ENCODE results near the gene TNFRSF12A. TPM values are rescaled to one million over a fixed set of nuclear protein-coding genes. Genes with fewer than 3 reads are reported as not detected.
"Not testable (repeated sequence)": the region's sequence is repeated elsewhere in the genome, so short reads cannot be mapped to it uniquely, and the experiment has no call there.

The TNFRSF12A gene
- total and polyA plus RNA-seq, 4 experiments from 2014 or later, result 0.33 to 1.0 (median 0.58) TPM

GRCh38 chr16:3051494-3051893 is 31.3 kb downstream of the TNFRSF12A start:
- Mint-ChIP-seq H3K4me3 (no peak overlapping the region), H3K9me3 (no peaks in the 10 kb centered on the region), H3K27me3 (peaks cover 0 to 3% of the 10 kb centered on the region in 2 donors), H3K27ac (peak overlapping the region in 2 of 7 donors; percentile 14 to 35), H3K36me3 (peaks cover 4 to 16% of the 10 kb centered on the region in 2 donors), H3K4me1 (peaks cover 29 to 56% (median 37%) of the 10 kb centered on the region in 4 donors)
- H3K9me3 ChIP-seq (ENCODE audit: control insufficient read depth in 1 of 2, low read length in 2 of 2), result no peaks in the 10 kb centered on the region
- no peaks in the 10 kb centered on the region for H3K36me3 ChIP-seq (ENCODE audit: insufficient read depth, low read length)
- H3K4me3 ChIP-seq (ENCODE audit: low read length in 2 of 2), result no peak overlapping the region
- no peak overlapping the region for H3K27ac ChIP-seq (ENCODE audit: low read depth, low read length)
- DNase-seq, result no peak
- CTCF ChIA-PET (ENCODE audit: partially characterized antibody), result interaction anchor here (1.1 to 2.1 kb wide), 4 partner anchors 20 to 79 kb away, joined by 3 to 11 read pairs (median 7); no protein-coding TSS in a partner anchor
- POLR2A ChIA-PET (ENCODE audit: partially characterized antibody), result interaction anchor here (0.6 to 2.0 kb wide), 11 partner anchors 9 to 120 kb away, joined by 3 to 7 read pairs (median 4); partner anchors contain the start of genes IL32 and ZNF213
- H3K27me3 ChIP-seq (ENCODE audit: insufficient read depth, low read length), result peaks cover 8% of the 10 kb centered on the region
- peaks cover 26% of the 10 kb centered on the region for H3K4me1 ChIP-seq (ENCODE audit: insufficient read depth, low read length)
- intact Hi-C loops (cut with micrococcal nuclease), result no loop called here

GRCh38 chr16:3052571-3053329 is 32.6 kb downstream of the TNFRSF12A start:
- DNase-seq; H3K27ac Mint-ChIP-seq; H3K9me3 Mint-ChIP-seq; intact Hi-C loops (cut with micrococcal nuclease); H3K27me3 Mint-ChIP-seq; H3K27ac ChIP-seq (ENCODE audit: low read depth, low read length); H3K4me3 Mint-ChIP-seq; H3K9me3 ChIP-seq (ENCODE audit: control insufficient read depth in 1 of 2, low read length in 2 of 2); POLR2A ChIA-PET (ENCODE audit: partially characterized antibody); H3K4me3 ChIP-seq (ENCODE audit: low read length in 2 of 2); H3K27me3 ChIP-seq (ENCODE audit: insufficient read depth, low read length); H3K36me3 ChIP-seq (ENCODE audit: insufficient read depth, low read length): not testable (repeated sequence)
- H3K4me1 ChIP-seq (ENCODE audit: insufficient read depth, low read length), result peaks cover 33% of the 10 kb centered on the region
- CTCF ChIA-PET (ENCODE audit: partially characterized antibody), result interaction anchor here (1.7 kb wide), 1 partner anchor 21 kb away, joined by 7 read pairs; no protein-coding TSS in a partner anchor
- peaks cover 31 to 69% (median 45%) of the 10 kb centered on the region in 4 donors for H3K4me1 Mint-ChIP-seq
- H3K36me3 Mint-ChIP-seq, result peaks cover 4 to 20% of the 10 kb centered on the region in 2 donors

- DNase-seq; H3K27ac ChIP-seq (ENCODE audit: low read depth, low read length); CTCF ChIA-PET (ENCODE audit: partially characterized antibody); H3K4me3 Mint-ChIP-seq; H3K9me3 ChIP-seq (ENCODE audit: control insufficient read depth in 1 of 2, low read length in 2 of 2); intact Hi-C loops (cut with micrococcal nuclease); H3K9me3 Mint-ChIP-seq; H3K27me3 ChIP-seq (ENCODE audit: insufficient read depth, low read length); H3K36me3 ChIP-seq (ENCODE audit: insufficient read depth, low read length); H3K4me3 ChIP-seq (ENCODE audit: low read length in 2 of 2); POLR2A ChIA-PET (ENCODE audit: partially characterized antibody); H3K27me3 Mint-ChIP-seq: not testable (repeated sequence)
- peaks cover 38% of the 10 kb centered on the region for H3K4me1 ChIP-seq (ENCODE audit: insufficient read depth, low read length)
- Mint-ChIP-seq H3K36me3 (peaks cover 4 to 20% of the 10 kb centered on the region in 2 donors), H3K27ac (peak overlapping the region in 2 of 7 donors; percentile 3 to 55), H3K4me1 (peaks cover 29 to 66% (median 43%) of the 10 kb centered on the region in 4 donors)
Measured at GRCh38 chr16:3053330-3053710, 33.2 kb downstream of the TNFRSF12A start.

GRCh38 chr16:3054965-3055733 is 35.0 kb downstream of the TNFRSF12A start:
- Mint-ChIP-seq H3K27me3 (no peaks in the 10 kb centered on the region), H3K4me1 (peaks cover 35 to 72% (median 48%) of the 10 kb centered on the region in 4 donors), H3K27ac (peak overlapping the region; percentile 50 to 95 (median 85)), H3K36me3 (peaks cover 4 to 25% of the 10 kb centered on the region in 2 donors), H3K4me3 (peak overlapping the region; percentile 60 to 90 (median 65)), H3K9me3 (no peaks in the 10 kb centered on the region)
- Histone ChIP-seq H3K27me3 (ENCODE audit: insufficient read depth, low read length) (no peaks in the 10 kb centered on the region), H3K4me3 (ENCODE audit: low read length in 2 of 2) (no peak overlapping the region), H3K27ac (ENCODE audit: low read depth, low read length) (peak overlapping the region; percentile 10), H3K9me3 (ENCODE audit: control insufficient read depth in 1 of 2, low read length in 2 of 2) (no peaks in the 10 kb centered on the region), H3K4me1 (ENCODE audit: insufficient read depth, low read length) (peaks cover 47% of the 10 kb centered on the region), H3K36me3 (ENCODE audit: insufficient read depth, low read length) (no peaks in the 10 kb centered on the region)
- intact Hi-C loops (cut with micrococcal nuclease), result no loop called here
- DNase-seq, result no peak
- POLR2A ChIA-PET (ENCODE audit: partially characterized antibody), result interaction anchor here (0.8 to 6.7 kb wide), 7 partner anchors 8 to 79 kb away, joined by 3 to 129 read pairs (median 5); no protein-coding TSS in a partner anchor
- CTCF ChIA-PET (ENCODE audit: partially characterized antibody), result interaction anchor here (0.7 to 12.6 kb wide), 5 partner anchors 24 to 113 kb away, joined by 3 to 362 read pairs (median 4); partner anchors contain the start of gene ZNF213

GRCh38 chr16:3055734-3056115 is 35.6 kb downstream of the TNFRSF12A start:
- Mint-ChIP-seq H3K4me3 (peak overlapping the region in 5 of 8 donors; percentile 60 to 90 (median 66)), H3K27ac (peak overlapping the region in 6 of 7 donors; percentile 25 to 95 (median 70)), H3K36me3 (peaks cover 4 to 25% of the 10 kb centered on the region in 2 donors), H3K4me1 (peaks cover 37 to 72% (median 50%) of the 10 kb centered on the region in 4 donors)
- H3K4me3 ChIP-seq (ENCODE audit: low read length in 2 of 2); intact Hi-C loops (cut with micrococcal nuclease); H3K9me3 ChIP-seq (ENCODE audit: control insufficient read depth in 1 of 2, low read length in 2 of 2); H3K36me3 ChIP-seq (ENCODE audit: insufficient read depth, low read length); H3K9me3 Mint-ChIP-seq; H3K27me3 ChIP-seq (ENCODE audit: insufficient read depth, low read length); DNase-seq; H3K27me3 Mint-ChIP-seq: not testable (repeated sequence)
- ChIA-PET POLR2A (ENCODE audit: partially characterized antibody) (interaction anchor here (0.9 to 6.7 kb wide), 8 partner anchors 8 to 72 kb away, joined by 3 to 129 read pairs (median 4); partner anchors contain the start of gene MMP25), CTCF (ENCODE audit: partially characterized antibody) (interaction anchor here (0.7 to 12.6 kb wide), 4 partner anchors 46 to 112 kb away, joined by 3 to 362 read pairs (median 4); partner anchors contain the start of gene ZNF213)
- peak overlapping the region; percentile 10 for H3K27ac ChIP-seq (ENCODE audit: low read depth, low read length)
- H3K4me1 ChIP-seq (ENCODE audit: insufficient read depth, low read length), result peaks cover 52% of the 10 kb centered on the region

GRCh38 chr16:3056336-3057180 is 36.4 kb downstream of the TNFRSF12A start:
- Mint-ChIP-seq H3K4me3 (peak overlapping the region in 4 of 8 donors; percentile 6 to 68 (median 60)), H3K27me3 (no peaks in the 10 kb centered on the region), H3K4me1 (peaks cover 32 to 68% (median 46%) of the 10 kb centered on the region in 4 donors), H3K27ac (peak overlapping the region in 6 of 7 donors; percentile 35 to 81 (median 51)), H3K36me3 (peaks cover 4 to 25% of the 10 kb centered on the region in 2 donors), H3K9me3 (no peaks in the 10 kb centered on the region)
- ChIA-PET POLR2A (ENCODE audit: partially characterized antibody) (interaction anchor here (0.9 to 6.7 kb wide), 7 partner anchors 9 to 71 kb away, joined by 3 to 129 read pairs (median 5); partner anchors contain the start of gene MMP25), CTCF (ENCODE audit: partially characterized antibody) (interaction anchor here (0.9 to 13.3 kb wide), 4 partner anchors 28 to 111 kb away, joined by 3 to 362 read pairs (median 126); partner anchors contain the start of genes ZNF213 and ZSCAN10)
- Histone ChIP-seq H3K4me3 (ENCODE audit: low read length in 2 of 2) (no peak overlapping the region), H3K27me3 (ENCODE audit: insufficient read depth, low read length) (no peaks in the 10 kb centered on the region), H3K9me3 (ENCODE audit: control insufficient read depth in 1 of 2, low read length in 2 of 2) (no peaks in the 10 kb centered on the region), H3K27ac (ENCODE audit: low read depth, low read length) (no peak overlapping the region), H3K36me3 (ENCODE audit: insufficient read depth, low read length) (no peaks in the 10 kb centered on the region), H3K4me1 (ENCODE audit: insufficient read depth, low read length) (peaks cover 55% of the 10 kb centered on the region)
- no peak for DNase-seq
- intact Hi-C loops (cut with micrococcal nuclease), result no loop called here
